22Rv1 (cell line): ENCODE measurements around the gene COMMD2.

Source experiments
- CTCF ChIP-seq: fragments of 450-650 bp; IDR thresholded peaks from 2 replicates; pipeline ENCODE4 v1.5.1; 2017; ENCODE audit warnings: mild to moderate bottlenecking
- ZFX ChIP-seq: fragments of 450-650 bp; IDR thresholded peaks from 2 replicates; pipeline ENCODE4 v1.6.1; 2017; ENCODE audit warnings: antibody characterized with exemption, borderline replicate concordance

GRCh38 chr3:149792452-149793270, 40.4 kb upstream of the COMMD2 start, which contains the start of gene ANKUB1:
- no peak for TF ChIP-seq CTCF
- no peak for TF ChIP-seq ZFX
